ENCODE measurements around the gene GREB1. TPM values are rescaled to one million over a fixed set of nuclear protein-coding genes. Genes with fewer than 3 reads are reported as not detected.

The GREB1 gene
- total and polyA plus RNA-seq, 8 donors, result 3.5 to 16.1 (median 5.9) TPM

DNA sequence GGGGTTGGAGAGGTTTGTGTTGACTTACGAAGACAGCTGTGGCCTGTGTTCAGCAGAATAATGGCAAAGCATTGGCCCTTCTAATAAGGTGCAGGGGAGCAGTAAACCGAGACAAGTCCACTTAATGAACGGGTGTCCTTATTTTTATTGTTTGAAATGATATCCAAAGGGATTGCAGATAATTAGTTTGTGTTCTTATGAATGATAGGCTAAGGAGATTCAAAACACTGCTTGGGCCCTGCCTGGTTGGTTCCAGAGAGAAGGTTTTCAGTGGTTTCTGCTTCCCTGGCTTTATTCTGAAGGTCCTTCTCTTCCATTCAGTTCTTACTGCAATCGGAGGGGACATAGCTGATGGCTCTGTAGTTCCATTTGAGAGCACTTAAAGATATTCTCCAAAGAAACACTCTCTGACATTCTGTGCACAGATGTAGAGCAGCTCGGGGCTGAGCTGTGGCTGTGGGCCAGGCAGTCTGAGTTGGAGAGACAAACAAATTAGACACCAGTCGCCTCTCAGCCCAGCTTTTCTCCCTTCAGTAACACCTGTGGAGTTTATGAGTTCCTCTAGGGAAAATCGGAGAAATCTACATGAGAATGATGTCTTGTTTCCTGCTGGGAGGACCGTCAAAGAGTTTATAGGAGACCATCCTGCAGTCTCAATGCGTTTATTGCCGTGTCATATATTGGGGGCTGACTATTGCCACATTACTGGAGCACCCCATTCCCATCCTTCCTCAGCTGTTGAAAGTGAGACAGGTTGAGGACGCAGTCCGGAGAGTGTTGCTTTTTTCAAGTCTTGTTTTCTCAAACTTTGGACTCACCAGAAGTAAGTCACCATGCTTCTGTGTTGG lies 6.5 kb downstream of the GREB1 start:
- TF ChIP-seq, protein P1, sequence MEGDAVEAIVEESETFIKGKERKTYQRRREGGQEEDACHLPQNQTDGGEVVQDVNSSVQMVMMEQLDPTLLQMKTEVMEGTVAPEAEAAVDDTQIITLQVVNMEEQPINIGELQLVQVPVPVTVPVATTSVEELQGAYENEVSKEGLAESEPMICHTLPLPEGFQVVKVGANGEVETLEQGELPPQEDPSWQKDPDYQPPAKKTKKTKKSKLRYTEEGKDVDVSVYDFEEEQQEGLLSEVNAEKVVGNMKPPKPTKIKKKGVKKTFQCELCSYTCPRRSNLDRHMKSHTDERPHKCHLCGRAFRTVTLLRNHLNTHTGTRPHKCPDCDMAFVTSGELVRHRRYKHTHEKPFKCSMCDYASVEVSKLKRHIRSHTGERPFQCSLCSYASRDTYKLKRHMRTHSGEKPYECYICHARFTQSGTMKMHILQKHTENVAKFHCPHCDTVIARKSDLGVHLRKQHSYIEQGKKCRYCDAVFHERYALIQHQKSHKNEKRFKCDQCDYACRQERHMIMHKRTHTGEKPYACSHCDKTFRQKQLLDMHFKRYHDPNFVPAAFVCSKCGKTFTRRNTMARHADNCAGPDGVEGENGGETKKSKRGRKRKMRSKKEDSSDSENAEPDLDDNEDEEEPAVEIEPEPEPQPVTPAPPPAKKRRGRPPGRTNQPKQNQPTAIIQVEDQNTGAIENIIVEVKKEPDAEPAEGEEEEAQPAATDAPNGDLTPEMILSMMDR (IDR thresholded peaks at IDR 0.05), result no peak
- ATAC-seq (peak; percentile 25 to 61 (median 45)), DNase-seq (peak in 2 of 6 donors; percentile 18 to 40), FAIRE-seq (no peak)
- intact Hi-C loops (cut with DNase I), result no loop called here
- H3K36me3 ChIP-seq, result no peaks in the 10 kb centered on the region
- H3K4me3 ChIP-seq, result peak overlapping the region in 1 of 4 donors; percentile 6
- H3K9me3 ChIP-seq, result no peaks in the 10 kb centered on the region
- 37 to 49% methylated on average over 12 of the region's 12 CpGs for WGBS, 2 donors
- no peaks in the 10 kb centered on the region for H3K27me3 ChIP-seq
- H3K27ac ChIP-seq, result peak overlapping the region; percentile 5 to 64 (median 39)
- H3K4me1 ChIP-seq, result peaks cover 12 to 24% (median 16%) of the 10 kb centered on the region in 3 donors

GRCh38 chr2:11540996-11541692 lies 7.3 kb downstream of the GREB1 start:
- ATAC-seq (no peak), DNase-seq (no peak), FAIRE-seq (no peak)
- Histone ChIP-seq H3K4me3 (no peak overlapping the region), H3K36me3 (no peaks in the 10 kb centered on the region), H3K4me1 (peaks cover 12 to 21% (median 16%) of the 10 kb centered on the region in 3 donors), H3K9me3 (no peaks in the 10 kb centered on the region), H3K27ac (peak overlapping the region in 2 of 4 donors; percentile 17 to 61), H3K27me3 (no peaks in the 10 kb centered on the region)
- 98 to 99% methylated on average over 11 of the region's 11 CpGs for WGBS, 2 donors
- TF ChIP-seq, protein P1 (IDR thresholded peaks at IDR 0.05), result no peak
- intact Hi-C loops (cut with DNase I), result no loop called here

GRCh38 chr2:11541693-11542274 lies 7.9 kb downstream of the GREB1 start:
- ATAC-seq (no peak), DNase-seq (no peak), FAIRE-seq (no peak)
- intact Hi-C loops (cut with DNase I), result no loop called here
- no peak overlapping the region for H3K27ac ChIP-seq
- 83 to 87% methylated on average over 8 of the region's 8 CpGs for WGBS, 2 donors
- peaks cover 12 to 21% (median 16%) of the 10 kb centered on the region in 3 donors for H3K4me1 ChIP-seq
- TF ChIP-seq, protein P1 (IDR thresholded peaks at IDR 0.05), result no peak
- no peaks in the 10 kb centered on the region for H3K27me3 ChIP-seq
- no peak overlapping the region for H3K4me3 ChIP-seq
- H3K9me3 ChIP-seq, result no peaks in the 10 kb centered on the region
- no peaks in the 10 kb centered on the region for H3K36me3 ChIP-seq

GRCh38 chr2:11542275-11542819 lies 8.5 kb downstream of the GREB1 start:
- H3K4me1 ChIP-seq, result peaks cover 12 to 21% (median 16%) of the 10 kb centered on the region in 3 donors
- no peaks in the 10 kb centered on the region for H3K27me3 ChIP-seq
- no peak overlapping the region for H3K4me3 ChIP-seq
- ATAC-seq (no peak), DNase-seq (no peak), FAIRE-seq (no peak)
- H3K27ac ChIP-seq, result no peak overlapping the region
- no peaks in the 10 kb centered on the region for H3K9me3 ChIP-seq
- TF ChIP-seq, protein P1 (IDR thresholded peaks at IDR 0.05), result no peak
- intact Hi-C loops (cut with DNase I), result no loop called here
- no peaks in the 10 kb centered on the region for H3K36me3 ChIP-seq
- WGBS, 2 donors, result 86 to 90% methylated on average over 11 of the region's 11 CpGs
